H1 (cell line): ENCODE measurements around the gene TMEM183A. TPM values are rescaled to one million over a fixed set of nuclear protein-coding genes. Genes with fewer than 3 reads are reported as not detected.

ENCODE experiments used
- CTCF ChIA-PET: fragments of 300-600 bp; sonication (Branson Sonifier 250); formaldehyde crosslinking; loops from one replicate; lab custom pipeline; 2021; ENCODE audit not compliant: partially characterized antibody; lab: Charles Lee
- POLR2A ChIA-PET: fragments of 300-600 bp; sonication (Branson Sonifier 250); formaldehyde crosslinking; loops from one replicate; lab custom pipeline; 2021; ENCODE audit warnings: inconsistent platforms; ENCODE audit not compliant: partially characterized antibody; lab: Charles Lee
- DNase-seq, 2 experiments: peaks; one replicate each; pipeline versions ENCODE4 v3.0.0 to v3.0.0-alpha.2; 2010 to 2022; ENCODE audit warnings: low spot score in 2 of 2, low read depth in 1 of 2, mixed read lengths in 1 of 2
- FAIRE-seq: peaks from 2 replicates; lab custom pipeline; 2011; peaks lifted over from hg19 to GRCh38; lab: Jason Lieb, UNC
- H2AFZ ChIP-seq: 2 replicates; pipeline ENCODE4 v1.8.1; 2012; ENCODE audit warnings: low read length, inconsistent platforms
- H2AK5ac ChIP-seq: 2 replicates; pipeline ENCODE4 v1.6.1; 2013; ENCODE audit warnings: low read depth, low read length
- H2BK120ac ChIP-seq: replicated peaks from 2 replicates; pipeline ENCODE3; 2013; ENCODE audit warnings: low read depth, low read length, inconsistent platforms
- H2BK12ac ChIP-seq: 2 replicates; pipeline ENCODE4 v1.6.1; 2013; ENCODE audit warnings: low read depth, low read length
- H2BK15ac ChIP-seq: 2 replicates; pipeline ENCODE4 v1.6.1; 2013; ENCODE audit warnings: low read length
- H2BK20ac ChIP-seq: 2 replicates; pipeline ENCODE4 v1.6.1; 2013; ENCODE audit warnings: low read length
- H2BK5ac ChIP-seq: 2 replicates; pipeline ENCODE4 v1.6.1; 2013; ENCODE audit warnings: low read depth, low read length
- H3K14ac ChIP-seq: 2 replicates; pipeline ENCODE4 v1.6.1; 2013; ENCODE audit warnings: inconsistent platforms; ENCODE audit not compliant: insufficient read length
- H3K18ac ChIP-seq: 2 replicates; pipeline ENCODE4 v1.6.1; 2013; ENCODE audit warnings: low read length; ENCODE audit errors: extremely low read depth
- H3K23ac ChIP-seq: 2 replicates; pipeline ENCODE4 v1.6.1; 2013; ENCODE audit warnings: inconsistent platforms; ENCODE audit not compliant: insufficient read length
- H3K23me2 ChIP-seq: 2 replicates; pipeline ENCODE4 v1.6.1; 2013; ENCODE audit warnings: low read depth, low read length
- H3K27ac ChIP-seq: 2 replicates; pipeline ENCODE4 v1.6.1; 2011; ENCODE audit warnings: low read depth, low read length, inconsistent platforms
- H3K27me3 ChIP-seq, 4 experiments: replicated peaks in 1 of 4; 1 replicate in 1 of 4; 2 replicates in 3 of 4; pipeline versions ENCODE4 v1.6.1 to v1.8.1; 2011 to 2013; ENCODE audit warnings: low read length in 3 of 4, mild to moderate bottlenecking in 3 of 4, inconsistent platforms in 2 of 4, mixed read lengths in 2 of 4, moderate library complexity in 1 of 4; ENCODE audit not compliant: control insufficient read depth in 3 of 4, insufficient read depth in 3 of 4; ENCODE audit errors: extremely low read depth in 1 of 4
- H3K36me3 ChIP-seq, 4 experiments: 2 replicates each; pipeline versions ENCODE4 v1.6.1 to v1.8.1; 2011 to 2013; ENCODE audit warnings: mild to moderate bottlenecking in 4 of 4, low read length in 3 of 4, moderate library complexity in 2 of 4, control low read depth in 1 of 4, inconsistent platforms in 1 of 4; ENCODE audit not compliant: insufficient read depth in 4 of 4, control insufficient read depth in 2 of 4
- H3K4ac ChIP-seq: replicated peaks from 2 replicates; pipeline ENCODE3; 2013; ENCODE audit warnings: low read length, low read depth, mixed read lengths, inconsistent platforms; ENCODE audit not compliant: insufficient read length
- H3K4me1 ChIP-seq, 4 experiments: replicated peaks in 1 of 4; 1 replicate in 1 of 4; 2 replicates in 3 of 4; pipeline versions ENCODE4 v1.6.1 to v1.8.1; 2011 to 2013; ENCODE audit warnings: low read length in 3 of 4, inconsistent platforms in 2 of 4, mixed read lengths in 1 of 4; ENCODE audit not compliant: insufficient read depth in 4 of 4, control insufficient read depth in 3 of 4
- H3K4me2 ChIP-seq, 2 experiments: 2 replicates each; pipeline versions ENCODE4 v1.6.1 to v1.8.1; 2011 to 2013; ENCODE audit warnings: low read depth in 2 of 2, low read length in 2 of 2, control low read depth in 1 of 2, inconsistent platforms in 1 of 2, mild to moderate bottlenecking in 1 of 2; ENCODE audit not compliant: insufficient read depth in 1 of 2
- H3K4me3 ChIP-seq, 4 experiments: fragments of 200-600, 300-600 bp in 1 of 4; sonication (generic), shearing (Covaris generic), sonication (Bioruptor Twin) in 1 of 4; 2 replicates each; pipeline versions ENCODE4 v1.5.1 to v1.8.1; 2011 to 2016; ENCODE audit warnings: low read length in 4 of 4, low read depth in 3 of 4, control low read depth in 2 of 4, inconsistent platforms in 2 of 4, mild to moderate bottlenecking in 2 of 4, mixed read lengths in 1 of 4, moderate library complexity in 1 of 4; ENCODE audit not compliant: insufficient read depth in 2 of 4; ENCODE audit errors: extremely low read depth in 1 of 4
- H3K56ac ChIP-seq: replicated peaks from 2 replicates; pipeline ENCODE3; 2013; ENCODE audit warnings: low read depth, mild to moderate bottlenecking, mixed read lengths, low read length, inconsistent platforms; ENCODE audit not compliant: insufficient read length
- H3K79me1 ChIP-seq: 2 replicates; pipeline ENCODE4 v1.6.1; 2013; ENCODE audit warnings: low read depth, low read length, control low read depth
- H3K79me2 ChIP-seq, 2 experiments: 2 replicates each; pipeline versions ENCODE4 v1.6.1 to v1.8.1; 2012 to 2013; ENCODE audit warnings: low read length in 2 of 2, mild to moderate bottlenecking in 2 of 2, inconsistent platforms in 1 of 2; ENCODE audit not compliant: insufficient read depth in 2 of 2, control insufficient read depth in 1 of 2
- H3K9ac ChIP-seq, 4 experiments: replicated peaks in 1 of 4; 1 replicate in 1 of 4; 2 replicates in 3 of 4; pipeline versions ENCODE4 v1.6.1 to v1.8.1; 2011 to 2013; ENCODE audit warnings: low read depth in 3 of 4, low read length in 3 of 4, control low read depth in 2 of 4, mild to moderate bottlenecking in 2 of 4, moderate library complexity in 2 of 4, inconsistent platforms in 1 of 4; ENCODE audit errors: extremely low read depth in 1 of 4
- H3K9me3 ChIP-seq, 2 experiments: 2 replicates each; pipeline versions ENCODE4 v1.6.1 to v1.8.1; 2012 to 2013; ENCODE audit warnings: mild to moderate bottlenecking in 2 of 2, moderate library complexity in 2 of 2, control low read depth in 1 of 2, inconsistent platforms in 1 of 2, low read depth in 1 of 2, low read length in 1 of 2, mixed read lengths in 1 of 2; ENCODE audit not compliant: insufficient read depth in 2 of 2
- H4K20me1 ChIP-seq, 2 experiments: replicated peaks in 1 of 2; 2 replicates each; pipeline versions ENCODE3 to v1.8.1; 2011 to 2013; ENCODE audit warnings: inconsistent platforms in 2 of 2, low read length in 2 of 2, mild to moderate bottlenecking in 1 of 2; ENCODE audit not compliant: insufficient read depth in 2 of 2, control insufficient read depth in 1 of 2
- H4K5ac ChIP-seq: 2 replicates; pipeline ENCODE4 v1.6.1; 2013; ENCODE audit warnings: low read length, low read depth, mixed read lengths, inconsistent platforms; ENCODE audit not compliant: insufficient read length
- H4K8ac ChIP-seq: 2 replicates; pipeline ENCODE4 v1.8.0; 2013; ENCODE audit warnings: mild to moderate bottlenecking, moderate library complexity, low read length, inconsistent platforms; ENCODE audit not compliant: insufficient read depth; ENCODE audit errors: extremely low read depth
- H4K91ac ChIP-seq: replicated peaks from 2 replicates; pipeline ENCODE3; 2013; ENCODE audit warnings: low read length, mixed read lengths, inconsistent platforms; ENCODE audit not compliant: insufficient read length
- ASH2L ChIP-seq: fragments of 200-600, 300-600 bp; sonication (generic); IDR thresholded peaks from one replicate; pipeline ENCODE4 v1.7.1; 2017; ENCODE audit warnings: low read length
- BCL11A ChIP-seq, 2 experiments: IDR thresholded peaks; one replicate each; pipeline ENCODE4 v1.6.1; 2011; ENCODE audit warnings: low read depth in 2 of 2, low read length in 2 of 2, mild to moderate bottlenecking in 2 of 2
- BRCA1 ChIP-seq: IDR thresholded peaks from 2 replicates; pipeline ENCODE4 v1.6.1; 2012; ENCODE audit warnings: low read depth, low read length, improper control_type of control experiment
- CHD2 ChIP-seq: IDR thresholded peaks from 2 replicates; pipeline ENCODE4 v1.6.1; 2012; ENCODE audit warnings: low read length, improper control_type of control experiment
- EZH2 ChIP-seq: fragments of 200-600 bp; sonication (generic); IDR thresholded peaks from 2 replicates; pipeline ENCODE4 v1.7.1; 2012; ENCODE audit warnings: low read depth, mild to moderate bottlenecking, moderate library complexity, low read length, inconsistent platforms; ENCODE audit not compliant: severe bottlenecking
- GABPA ChIP-seq: IDR thresholded peaks from 2 replicates; pipeline ENCODE4 v1.6.1; 2011; ENCODE audit warnings: mild to moderate bottlenecking, low read length, moderate library complexity, borderline replicate concordance; ENCODE audit not compliant: insufficient read depth
- MAX ChIP-seq: IDR thresholded peaks from 2 replicates; pipeline ENCODE4 v1.6.1; 2012; ENCODE audit warnings: inconsistent platforms
- POLR2A ChIP-seq, 2 experiments: IDR thresholded peaks; 1 replicate in 1 of 2; 2 replicates in 1 of 2; pipeline ENCODE4 v1.6.1; 2011; ENCODE audit warnings: low read depth in 2 of 2, low read length in 2 of 2, mild to moderate bottlenecking in 2 of 2; ENCODE audit errors: control extremely low read depth in 1 of 2
- RNF2 ChIP-seq: fragments of 200-900, 300-1000 bp; sonication (generic); IDR thresholded peaks from 2 replicates; pipeline ENCODE4 v1.7.1; 2016; ENCODE audit warnings: borderline replicate concordance, low read depth, mild to moderate bottlenecking, antibody characterized with exemption, low read length; ENCODE audit not compliant: poor library complexity, severe bottlenecking; ENCODE audit errors: missing control alignments
- SP4 ChIP-seq: IDR thresholded peaks from 2 replicates; pipeline ENCODE4 v1.6.1; 2012; ENCODE audit warnings: low read length, inconsistent platforms
- WGBS, 2 experiments: shearing (Covaris generic) in 1 of 2; methylation state at CpG; one replicate each; pipeline versions ENCODE4 v1.1.6 to v1.1.7; 2013 to 2015; ENCODE audit warnings: low lambda C conversion rate in 2 of 2, mixed read lengths in 2 of 2, inconsistent platforms in 1 of 2, low coverage in 1 of 2, missing lambda C conversion rate in 1 of 2; ENCODE audit not compliant: insufficient replicate concordance in 2 of 2, insufficient coverage in 1 of 2, insufficient read length in 1 of 2; ENCODE audit errors: extremely low coverage in 1 of 2, missing lambda C conversion rate in 1 of 2; 5-methylcytosine and 5-hydroxymethylcytosine counted together
- polyA plus RNA-seq, 7 experiments: library from polyadenylated mRNA; depleted of rRNA in 3 of 7; stranded (reverse) in 5 of 7; unstranded in 2 of 7; fragments of >200 nt in 5 of 7; fragments of 200-250 nt in 2 of 7; gene quantifications; 1 replicate in 5 of 7; 2 replicates in 1 of 7; 4 replicates in 1 of 7; pipeline versions ENCODE4 v1.2.1 to v1.2.3, GENCODE V29; 2011 to 2013; ENCODE audit warnings: missing spikeins in 2 of 7, mixed read lengths in 2 of 7
- total RNA-seq: library from RNA; stranded (reverse); fragmentation: NEBNext Ultra II Directional; extraction: Animal tissue kit (Norgen Biotek cat#: 25700); gene quantifications from 2 replicates; pipeline ENCODE4 v1.2.1, GENCODE V29; 2021
- TF ChIP-seq, protein P1 (sequence below): IDR thresholded peaks from 2 replicates; pipeline ENCODE4 v1.6.1; 2012; ENCODE audit warnings: inconsistent platforms

Gene TMEM183A
- total and polyA plus RNA-seq, 2 of the 8 experiments (the other 6 are each of a cell fraction or from before 2014, with no cell fraction given), result 107 to 173 TPM

- POLR2A ChIA-PET, result no interaction called here
- Histone ChIP-seq H3K27me3 (no peaks in the 10 kb centered on the region), H3K4me3 (no peak overlapping the region), H4K91ac (no peak overlapping the region), H3K27ac (no peak overlapping the region), H2AK5ac (no peak overlapping the region), H3K18ac (no peak overlapping the region), H2AFZ (no peak overlapping the region), H3K79me2 (no peaks in the 10 kb centered on the region), H3K9ac (no peak overlapping the region), H2BK20ac (no peak overlapping the region), H3K4me1 (no peaks in the 10 kb centered on the region; a peak in 1 of 7 replicates), H3K14ac (no peak overlapping the region), H2BK5ac (no peak overlapping the region), H3K23me2 (no peaks in the 10 kb centered on the region), H3K9me3 (no peaks in the 10 kb centered on the region), H3K36me3 (no peaks in the 10 kb centered on the region), H2BK12ac (no peak overlapping the region), H3K4ac (no peak overlapping the region), H4K8ac (no peak overlapping the region), H3K23ac (no peak overlapping the region), H2BK15ac (no peak overlapping the region), H3K79me1 (no peaks in the 10 kb centered on the region), H4K5ac (no peak overlapping the region), H3K4me2 (no peak overlapping the region), H4K20me1 (no peaks in the 10 kb centered on the region), H2BK120ac (no peak overlapping the region), H3K56ac (no peak overlapping the region)
- CTCF ChIA-PET, result interaction anchor here (1.8 to 2.0 kb wide), 2 partner anchors 8 to 16 kb away, joined by 6 to 15 read pairs; no protein-coding TSS in a partner anchor
- no peak for TF ChIP-seq BCL11A (IDR thresholded peaks at IDR 0.05; ENCODE audit: low read depth in 2 of 2, low read length in 2 of 2)
- TF ChIP-seq POLR2A (IDR thresholded peaks at IDR 0.05; ENCODE audit: control extremely low read depth in 1 of 2, low read depth in 2 of 2, low read length in 2 of 2), result no peak
- TF ChIP-seq ASH2L, result no peak
- TF ChIP-seq, protein P1, sequence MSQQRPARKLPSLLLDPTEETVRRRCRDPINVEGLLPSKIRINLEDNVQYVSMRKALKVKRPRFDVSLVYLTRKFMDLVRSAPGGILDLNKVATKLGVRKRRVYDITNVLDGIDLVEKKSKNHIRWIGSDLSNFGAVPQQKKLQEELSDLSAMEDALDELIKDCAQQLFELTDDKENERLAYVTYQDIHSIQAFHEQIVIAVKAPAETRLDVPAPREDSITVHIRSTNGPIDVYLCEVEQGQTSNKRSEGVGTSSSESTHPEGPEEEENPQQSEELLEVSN, result no peak
- no peak for TF ChIP-seq CHD2
- TF ChIP-seq GABPA, result no peak
- TF ChIP-seq RNF2, result no peak
- no peak for TF ChIP-seq SP4
- no peak for TF ChIP-seq BRCA1
- TF ChIP-seq EZH2, result no peak
- no peak for TF ChIP-seq MAX
- DNase-seq, result no peak
- 91% methylated on average over 3 of the region's 3 CpGs; no CpG with 5 or more reads in 1 of the 2 experiments for WGBS, 2 experiments
- no peak for FAIRE-seq
These were observed 24.3 kb upstream of the TMEM183A start for GRCh38 chr1:202982715-202983430.
